GM12878 (cell line): ENCODE data around the gene KMO. TPM values are rescaled to one million over a fixed set of nuclear protein-coding genes. Genes with fewer than 3 reads are reported as not detected.

Experiments used
- ATAC-seq: fragments of 200-7000 bp; cut with Tn5 transposase; 3 replicates; pipeline ENCODE4 v1.9.1; 2020; ENCODE audit warnings: mild to moderate bottlenecking, moderate library complexity
- BruUV-seq: library from RNA; stranded (reverse); fragments of 400-500 nt; replicated peaks from 2 replicates; lab custom pipeline; 2021; lab: Mats Ljungman, UMichigan
- CTCF ChIA-PET: fragments of 300-600 bp; sonication (Branson Sonifier 250); formaldehyde crosslinking; extraction: SDS; loops from one replicate; lab custom pipeline; 2021; ENCODE audit warnings: inconsistent platforms; lab: Yijun Ruan, JAX
- POLR2A ChIA-PET: fragments of 350-600 bp; formaldehyde crosslinking; extraction: SDS; loops from one replicate; lab custom pipeline; 2021; ENCODE audit warnings: inconsistent platforms; lab: Charles Lee
- RAD21 ChIA-PET: fragments of 300-600 bp; sonication (Branson Sonifier 250); formaldehyde crosslinking; loops from one replicate; lab custom pipeline; 2023; ENCODE audit warnings: antibody characterized with exemption; ENCODE audit not compliant: unreplicated experiment; lab: Charles Lee
- SMC1A ChIA-PET: fragments of 300-600 bp; sonication (Branson Sonifier 250); formaldehyde crosslinking; loops from one replicate; lab custom pipeline; 2023; ENCODE audit not compliant: unreplicated experiment, uncharacterized antibody; lab: Charles Lee
- DNase-seq: peaks from one replicate; pipeline ENCODE4 v3.0.0-alpha.2; 2011; ENCODE audit warnings: low read depth, low spot score
- FAIRE-seq: peaks from 3 replicates; lab custom pipeline; 2011; peaks lifted over from hg19 to GRCh38; lab: Jason Lieb, UNC
- H2AFZ ChIP-seq: 2 replicates; pipeline ENCODE4 v1.6.0; 2011; ENCODE audit warnings: low read depth, low read length, control low read depth; ENCODE audit not compliant: control insufficient read depth
- H3K27ac ChIP-seq: 2 replicates; pipeline ENCODE4 v1.5.1; 2011; ENCODE audit warnings: control low read depth; ENCODE audit not compliant: control insufficient read depth, insufficient read depth
- H3K27me3 ChIP-seq, 2 experiments: replicated peaks in 1 of 2; 2 replicates each; pipeline versions ENCODE4 v1.6.0 to v1.6.1; 2011; ENCODE audit warnings: low read length in 1 of 2; ENCODE audit not compliant: control insufficient read depth in 2 of 2, insufficient read depth in 2 of 2
- H3K36me3 ChIP-seq, 2 experiments: 2 replicates each; pipeline ENCODE4 v1.5.1; 2011; ENCODE audit warnings: low read length in 1 of 2; ENCODE audit not compliant: control insufficient read depth in 2 of 2, insufficient read depth in 2 of 2
- H3K4me1 ChIP-seq: 2 replicates; pipeline ENCODE4 v1.6.1; 2011; ENCODE audit warnings: mild to moderate bottlenecking, low read length, moderate library complexity, mixed read lengths; ENCODE audit not compliant: control insufficient read depth, insufficient read depth
- H3K4me2 ChIP-seq: 2 replicates; pipeline ENCODE4 v1.6.0; 2011; ENCODE audit warnings: control low read depth; ENCODE audit not compliant: control insufficient read depth, insufficient read depth
- H3K4me3 ChIP-seq: fragments of 200-600 bp; sonication (generic); 2 replicates; pipeline ENCODE4 v1.5.1; 2016
- H3K79me2 ChIP-seq: 2 replicates; pipeline ENCODE4 v1.6.0; 2011; ENCODE audit warnings: low read length; ENCODE audit not compliant: control insufficient read depth, insufficient read depth
- H3K9ac ChIP-seq: 2 replicates; pipeline ENCODE4 v1.8.0; 2011; ENCODE audit warnings: low read length, control low read depth, mixed read lengths; ENCODE audit not compliant: control insufficient read depth, insufficient read depth
- H3K9me3 ChIP-seq: replicated peaks from 3 replicates; pipeline ENCODE4 v1.5.1; 2011; ENCODE audit warnings: mild to moderate bottlenecking, low read length; ENCODE audit not compliant: control insufficient read depth, insufficient read depth
- H4K20me1 ChIP-seq: 2 replicates; pipeline ENCODE4 v1.6.0; 2011; ENCODE audit not compliant: control insufficient read depth, insufficient read depth
- EGR1 ChIP-seq, 2 experiments: IDR thresholded peaks; 1 replicate in 1 of 2; 2 replicates in 1 of 2; pipeline ENCODE4 v1.6.1; 2011 to 2012; ENCODE audit warnings: low read depth in 2 of 2, low read length in 2 of 2, borderline replicate concordance in 1 of 2, mild to moderate bottlenecking in 1 of 2, moderate library complexity in 1 of 2
- MAX ChIP-seq: IDR thresholded peaks from 2 replicates; pipeline ENCODE4 v1.6.1; 2012; ENCODE audit warnings: low read depth, low read length, improper control_type of control experiment
- MYC ChIP-seq: IDR thresholded peaks from 2 replicates; pipeline ENCODE4 v1.6.1; 2011; ENCODE audit warnings: mild to moderate bottlenecking, low read length, moderate library complexity, inconsistent platforms; ENCODE audit not compliant: insufficient read depth, insufficient replicate concordance, insufficient read length, severe bottlenecking
- PML ChIP-seq: IDR thresholded peaks from 2 replicates; pipeline ENCODE4 v1.6.1; 2012; ENCODE audit warnings: low read length, inconsistent platforms
- REST ChIP-seq: IDR thresholded peaks from 2 replicates; pipeline ENCODE4 v1.6.1; 2012; ENCODE audit warnings: mild to moderate bottlenecking, low read depth, low read length
- SMAD5 ChIP-seq: IDR thresholded peaks from 2 replicates; pipeline ENCODE4 v1.6.1; 2016; ENCODE audit warnings: antibody characterized with exemption, low read depth
- SMC3 ChIP-seq: IDR thresholded peaks from 2 replicates; pipeline ENCODE4 v1.6.1; 2011; ENCODE audit warnings: low read length, improper control_type of control experiment, borderline replicate concordance
- TCF3 ChIP-seq: IDR thresholded peaks from 2 replicates; pipeline ENCODE4 v1.6.1; 2012; ENCODE audit warnings: low read depth, mild to moderate bottlenecking, low read length, borderline replicate concordance; ENCODE audit not compliant: insufficient read depth
- ZNF207 ChIP-seq: fragments of 450-650 bp; IDR thresholded peaks from 2 replicates; pipeline ENCODE4 v1.6.1; 2014; ENCODE audit warnings: antibody characterized with exemption, mild to moderate bottlenecking, borderline replicate concordance
- ZNF622 ChIP-seq: fragments of 450-650 bp; IDR thresholded peaks from 2 replicates; pipeline ENCODE4 v1.6.1; 2017; ENCODE audit warnings: mild to moderate bottlenecking, inconsistent platforms
- WGBS: methylation state at CpG from one replicate; pipeline ENCODE4 v1.1.6; 2016; ENCODE audit warnings: low lambda C conversion rate; ENCODE audit not compliant: insufficient replicate concordance, insufficient coverage; ENCODE audit errors: missing lambda C conversion rate; 5-methylcytosine and 5-hydroxymethylcytosine counted together
- in situ Hi-C: fragments of 300-500 bp; cut with MboI; formaldehyde crosslinking; loops from 9 replicates; pipeline ENCODE4 v1.14.3; 2018; ENCODE audit warnings: mixed read lengths
- intact Hi-C: fragments of 100-400 bp; cut with micrococcal nuclease; formaldehyde crosslinking; loops from one replicate; pipeline ENCODE4 v1.14.2; 2022; ENCODE audit not compliant: unreplicated experiment
- polyA plus RNA-seq, 11 experiments: library from polyadenylated mRNA; depleted of rRNA in 4 of 11; unstranded in 6 of 11; stranded (reverse) in 5 of 11; fragments of >200 nt; fragmentation: Nextera tagmentation in 4 of 11; fragmentation: Illumina TruSeq in 1 of 11; extraction: Ambion mirVana in 4 of 11; extraction: Trizol in 1 of 11; gene quantifications; 1 replicate in 1 of 11; 2 replicates in 10 of 11; pipeline versions ENCODE4 v1.2.1 to v1.2.3, GENCODE V29; 2011 to 2016; ENCODE audit warnings: inconsistent platforms in 2 of 11, missing spikeins in 2 of 11, low read depth in 1 of 11
- total RNA-seq, 4 experiments: library from RNA; depleted of rRNA in 3 of 4; stranded (reverse); fragments of >200 nt in 3 of 4; fragmentation: Illumina TruSeq in 1 of 4; extraction: Trizol in 1 of 4; gene quantifications; 2 replicates each; pipeline versions ENCODE4 v1.2.1 to v1.2.3, GENCODE V29; 2013 to 2021
- TF ChIP-seq, protein P1 (sequence below): IDR thresholded peaks from 2 replicates; pipeline ENCODE4 v1.6.1; 2011; ENCODE audit warnings: borderline replicate concordance, low read depth, mild to moderate bottlenecking, moderate library complexity, low read length; ENCODE audit not compliant: insufficient read depth, poor library complexity, severe bottlenecking
- TF ChIP-seq, protein P2 (sequence below): fragments of 450-650 bp; conservative IDR thresholded peaks from 2 replicates; pipeline ENCODE4 v1.6.1; 2017; ENCODE audit warnings: mild to moderate bottlenecking, moderate library complexity

KMO gene
- total and polyA plus RNA-seq, 10 of the 15 experiments (the other 5 are each of a cell fraction or from before 2014, with no cell fraction given), result 0.68 to 5.9 (median 1.5) TPM

- no peak for DNase-seq
- H3K4me3 ChIP-seq, result no peak overlapping the region
- ATAC-seq, result no peak
- no peak for FAIRE-seq
- H3K4me2 ChIP-seq, result no peak overlapping the region
- no peak overlapping the region for H2AFZ ChIP-seq
- H3K9ac ChIP-seq, result no peak overlapping the region
- H3K4me1 ChIP-seq, result no peaks in the 10 kb centered on the region
- WGBS, result 95% methylated on average over 6 of the region's 6 CpGs
- ChIA-PET CTCF (interaction anchor here (1.6 kb wide), 1 partner anchor 10 kb away, joined by 4 read pairs; no protein-coding TSS in a partner anchor), RAD21 (no interaction called here), POLR2A (no interaction called here), SMC1A (interaction anchor here (0.7 kb wide), 1 partner anchor 331 kb away, joined by 3 read pairs; no protein-coding TSS in a partner anchor)
- no peak for TF ChIP-seq SMAD5
- TF ChIP-seq REST, result no peak
- TF ChIP-seq, protein P1, sequence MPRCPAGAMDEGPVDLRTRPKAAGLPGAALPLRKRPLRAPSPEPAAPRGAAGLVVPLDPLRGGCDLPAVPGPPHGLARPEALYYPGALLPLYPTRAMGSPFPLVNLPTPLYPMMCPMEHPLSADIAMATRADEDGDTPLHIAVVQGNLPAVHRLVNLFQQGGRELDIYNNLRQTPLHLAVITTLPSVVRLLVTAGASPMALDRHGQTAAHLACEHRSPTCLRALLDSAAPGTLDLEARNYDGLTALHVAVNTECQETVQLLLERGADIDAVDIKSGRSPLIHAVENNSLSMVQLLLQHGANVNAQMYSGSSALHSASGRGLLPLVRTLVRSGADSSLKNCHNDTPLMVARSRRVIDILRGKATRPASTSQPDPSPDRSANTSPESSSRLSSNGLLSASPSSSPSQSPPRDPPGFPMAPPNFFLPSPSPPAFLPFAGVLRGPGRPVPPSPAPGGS, result no peak
- no peak for TF ChIP-seq EGR1 (IDR thresholded peaks at IDR 0.05; ENCODE audit: borderline replicate concordance in 1 of 2, low read depth in 2 of 2, low read length in 2 of 2)
- TF ChIP-seq ZNF622, result no peak
- TF ChIP-seq, protein P2, sequence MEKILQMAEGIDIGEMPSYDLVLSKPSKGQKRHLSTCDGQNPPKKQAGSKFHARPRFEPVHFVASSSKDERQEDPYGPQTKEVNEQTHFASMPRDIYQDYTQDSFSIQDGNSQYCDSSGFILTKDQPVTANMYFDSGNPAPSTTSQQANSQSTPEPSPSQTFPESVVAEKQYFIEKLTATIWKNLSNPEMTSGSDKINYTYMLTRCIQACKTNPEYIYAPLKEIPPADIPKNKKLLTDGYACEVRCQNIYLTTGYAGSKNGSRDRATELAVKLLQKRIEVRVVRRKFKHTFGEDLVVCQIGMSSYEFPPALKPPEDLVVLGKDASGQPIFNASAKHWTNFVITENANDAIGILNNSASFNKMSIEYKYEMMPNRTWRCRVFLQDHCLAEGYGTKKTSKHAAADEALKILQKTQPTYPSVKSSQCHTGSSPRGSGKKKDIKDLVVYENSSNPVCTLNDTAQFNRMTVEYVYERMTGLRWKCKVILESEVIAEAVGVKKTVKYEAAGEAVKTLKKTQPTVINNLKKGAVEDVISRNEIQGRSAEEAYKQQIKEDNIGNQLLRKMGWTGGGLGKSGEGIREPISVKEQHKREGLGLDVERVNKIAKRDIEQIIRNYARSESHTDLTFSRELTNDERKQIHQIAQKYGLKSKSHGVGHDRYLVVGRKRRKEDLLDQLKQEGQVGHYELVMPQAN, result no peak
- TF ChIP-seq MYC, result no peak
- TF ChIP-seq ZNF207, result no peak
- TF ChIP-seq SMC3, result no peak
- TF ChIP-seq PML, result no peak
- no peak for TF ChIP-seq MAX
- TF ChIP-seq TCF3, result no peak
- no TSS peak for BruUV-seq
- intact Hi-C loops (loop anchor here (5.0 kb wide), 1 partner anchor 616 kb away; no protein-coding TSS in a partner anchor), in situ Hi-C loops (no loop called here)
- H3K27me3 ChIP-seq, result no peaks in the 10 kb centered on the region
- peaks cover 5 to 19% of the 10 kb centered on the region in 2 experiments; a peak in 3 of 4 replicates for H3K36me3 ChIP-seq
- no peaks in the 10 kb centered on the region for H3K9me3 ChIP-seq
- H3K27ac ChIP-seq, result no peak overlapping the region
- no peaks in the 10 kb centered on the region for H4K20me1 ChIP-seq
- H3K79me2 ChIP-seq, result no peaks in the 10 kb centered on the region
Measured at GRCh38 chr1:241503444-241503843, 28.7 kb upstream of the KMO start.
